DND-41 (cell line): Measurements from ENCODE around the gene CMTM3.

Experiments used
- CTCF ChIP-seq: IDR thresholded peaks from 2 replicates; pipeline ENCODE4 v1.5.1; 2012; ENCODE audit warnings: borderline replicate concordance, low read length, moderate library complexity, mild to moderate bottlenecking; ENCODE audit not compliant: poor library complexity, severe bottlenecking; ENCODE audit errors: extremely low read depth
- EZH2 ChIP-seq: IDR thresholded peaks from 3 replicates; pipeline ENCODE4 v1.6.1; 2012; ENCODE audit warnings: borderline replicate concordance, low read depth, mild to moderate bottlenecking, moderate library complexity, low read length, inconsistent platforms; ENCODE audit not compliant: severe bottlenecking

DNA sequence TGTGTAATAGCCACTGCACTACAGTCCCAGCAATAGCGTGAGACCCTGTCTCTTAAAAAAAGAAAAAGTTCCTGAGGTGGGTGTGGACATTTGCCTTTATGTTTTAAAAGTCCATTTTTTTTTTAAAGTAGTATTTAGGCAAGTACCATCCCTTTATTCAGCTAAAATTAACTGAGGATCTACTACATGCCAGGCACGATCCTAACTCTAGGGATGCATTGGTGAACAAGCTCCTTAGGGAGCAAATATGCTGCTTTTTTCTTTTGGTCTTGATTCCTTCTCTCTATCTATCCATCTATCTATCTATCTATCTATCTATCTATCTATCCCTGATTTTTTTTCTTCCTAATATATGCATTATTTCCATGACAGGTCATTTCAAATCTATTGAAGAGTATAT is 44.7 kb downstream of the CMTM3 start:
- no peak for TF ChIP-seq CTCF
- TF ChIP-seq EZH2 = no peak
